ENCODE data around the gene GTPBP1. TPM values are rescaled to one million over a fixed set of nuclear protein-coding genes. Genes with fewer than 3 reads are reported as not detected.

GTPBP1 gene
- total RNA-seq, 1 donor from 2014 or later, result 49.8 TPM

- Histone ChIP-seq H2AFZ (ENCODE audit: low read depth, low read length) (no peak overlapping the region), H3K9ac (ENCODE audit: low read length) (no peak overlapping the region), H3K4me2 (ENCODE audit: low read length) (no peak overlapping the region), H3K9me3 (ENCODE audit: insufficient read depth, low read depth, low read length) (no peaks in the 10 kb centered on the region), H3K36me3 (ENCODE audit: insufficient read depth, low read length) (peaks cover 3% of the 10 kb centered on the region), H3K4me1 (ENCODE audit: insufficient read depth, low read length) (peaks cover 17% of the 10 kb centered on the region), H3K4me3 (ENCODE audit: insufficient read depth, low read depth, low read length) (no peak overlapping the region), H3K27ac (ENCODE audit: low read depth, low read length) (no peak overlapping the region), H3K79me2 (ENCODE audit: insufficient read depth, low read length) (peaks cover 56% of the 10 kb centered on the region), H3K27me3 (ENCODE audit: insufficient read depth, low read length) (no peaks in the 10 kb centered on the region), H4K20me1 (ENCODE audit: insufficient read depth, low read length) (peaks cover 73% of the 10 kb centered on the region)
- H3K27ac Mint-ChIP-seq (ENCODE audit: unreplicated experiment), result no peak overlapping the region
- no peak for FAIRE-seq
- H3K4me1 Mint-ChIP-seq (ENCODE audit: low read depth, unreplicated experiment), result peaks cover 42% of the 10 kb centered on the region
- H3K27me3 Mint-ChIP-seq (ENCODE audit: low read depth, unreplicated experiment), result no peaks in the 10 kb centered on the region
- DNase-seq (ENCODE audit: low read depth), result no peak
- TF ChIP-seq, protein P1, sequence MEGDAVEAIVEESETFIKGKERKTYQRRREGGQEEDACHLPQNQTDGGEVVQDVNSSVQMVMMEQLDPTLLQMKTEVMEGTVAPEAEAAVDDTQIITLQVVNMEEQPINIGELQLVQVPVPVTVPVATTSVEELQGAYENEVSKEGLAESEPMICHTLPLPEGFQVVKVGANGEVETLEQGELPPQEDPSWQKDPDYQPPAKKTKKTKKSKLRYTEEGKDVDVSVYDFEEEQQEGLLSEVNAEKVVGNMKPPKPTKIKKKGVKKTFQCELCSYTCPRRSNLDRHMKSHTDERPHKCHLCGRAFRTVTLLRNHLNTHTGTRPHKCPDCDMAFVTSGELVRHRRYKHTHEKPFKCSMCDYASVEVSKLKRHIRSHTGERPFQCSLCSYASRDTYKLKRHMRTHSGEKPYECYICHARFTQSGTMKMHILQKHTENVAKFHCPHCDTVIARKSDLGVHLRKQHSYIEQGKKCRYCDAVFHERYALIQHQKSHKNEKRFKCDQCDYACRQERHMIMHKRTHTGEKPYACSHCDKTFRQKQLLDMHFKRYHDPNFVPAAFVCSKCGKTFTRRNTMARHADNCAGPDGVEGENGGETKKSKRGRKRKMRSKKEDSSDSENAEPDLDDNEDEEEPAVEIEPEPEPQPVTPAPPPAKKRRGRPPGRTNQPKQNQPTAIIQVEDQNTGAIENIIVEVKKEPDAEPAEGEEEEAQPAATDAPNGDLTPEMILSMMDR (IDR thresholded peaks at IDR 0.05; ENCODE audit: insufficient read depth, low read depth, low read length), result no peak
- no peak for TF ChIP-seq EZH2 (IDR thresholded peaks at IDR 0.05; ENCODE audit: insufficient read depth, low read length)
- peak overlapping the region; percentile 50 for H3K4me3 Mint-ChIP-seq (ENCODE audit: unreplicated experiment)
- H3K9me3 Mint-ChIP-seq (ENCODE audit: unreplicated experiment), result no peaks in the 10 kb centered on the region
- H3K36me3 Mint-ChIP-seq (ENCODE audit: low read depth, unreplicated experiment), result peaks cover 43% of the 10 kb centered on the region
These were observed 11.1 kb downstream of the GTPBP1 start for GRCh38 chr22:38716826-38717225.

- peaks cover 39% of the 10 kb centered on the region for H3K4me1 Mint-ChIP-seq (ENCODE audit: low read depth, unreplicated experiment)
These were observed 11.5 kb downstream of the GTPBP1 start for GRCh38 chr22:38717244-38717643.

GRCh38 chr22:38718414-38718813 is 12.7 kb downstream of the GTPBP1 start:
- Mint-ChIP-seq H3K4me3 (ENCODE audit: unreplicated experiment) (peak overlapping the region; percentile 23), H3K36me3 (ENCODE audit: low read depth, unreplicated experiment) (peaks cover 37% of the 10 kb centered on the region), H3K27ac (ENCODE audit: unreplicated experiment) (peak overlapping the region; percentile 38), H3K9me3 (ENCODE audit: unreplicated experiment) (no peaks in the 10 kb centered on the region), H3K27me3 (ENCODE audit: low read depth, unreplicated experiment) (no peaks in the 10 kb centered on the region), H3K4me1 (ENCODE audit: low read depth, unreplicated experiment) (peaks cover 28% of the 10 kb centered on the region)
- H3K4me2 ChIP-seq (ENCODE audit: low read length), result peak overlapping the region; percentile 60
- H3K9ac ChIP-seq (ENCODE audit: low read length), result no peak overlapping the region
- peaks cover 18% of the 10 kb centered on the region for H3K36me3 ChIP-seq (ENCODE audit: insufficient read depth, low read length)
- no peak overlapping the region for H3K4me3 ChIP-seq (ENCODE audit: insufficient read depth, low read depth, low read length)
- H3K27me3 ChIP-seq (ENCODE audit: insufficient read depth, low read length), result no peaks in the 10 kb centered on the region
- peak; percentile 66 for DNase-seq (ENCODE audit: low read depth)
- H3K4me1 ChIP-seq (ENCODE audit: insufficient read depth, low read length), result peaks cover 17% of the 10 kb centered on the region
- TF ChIP-seq EZH2 (IDR thresholded peaks at IDR 0.05; ENCODE audit: insufficient read depth, low read length), result no peak
- TF ChIP-seq, protein P1 (IDR thresholded peaks at IDR 0.05; ENCODE audit: insufficient read depth, low read depth, low read length), result peak; percentile 50
- FAIRE-seq, result peak; percentile 37
- peaks cover 64% of the 10 kb centered on the region for H4K20me1 ChIP-seq (ENCODE audit: insufficient read depth, low read length)
- H2AFZ ChIP-seq (ENCODE audit: low read depth, low read length), result no peak overlapping the region
- H3K79me2 ChIP-seq (ENCODE audit: insufficient read depth, low read length), result peaks cover 40% of the 10 kb centered on the region
- peak overlapping the region; percentile 50 for H3K27ac ChIP-seq (ENCODE audit: low read depth, low read length)
- no peaks in the 10 kb centered on the region for H3K9me3 ChIP-seq (ENCODE audit: insufficient read depth, low read depth, low read length)

More at GRCh38 chr22:38717244-38717643, 11.5 kb downstream of the GTPBP1 start:
- Histone ChIP-seq H3K9me3 (ENCODE audit: insufficient read depth, low read depth, low read length) (no peaks in the 10 kb centered on the region), H3K27ac (ENCODE audit: low read depth, low read length) (no peak overlapping the region), H3K9ac (ENCODE audit: low read length) (no peak overlapping the region), H3K4me2 (ENCODE audit: low read length) (no peak overlapping the region), H3K79me2 (ENCODE audit: insufficient read depth, low read length) (peaks cover 52% of the 10 kb centered on the region), H3K36me3 (ENCODE audit: insufficient read depth, low read length) (peaks cover 6% of the 10 kb centered on the region), H4K20me1 (ENCODE audit: insufficient read depth, low read length) (peaks cover 69% of the 10 kb centered on the region), H3K4me1 (ENCODE audit: insufficient read depth, low read length) (peaks cover 17% of the 10 kb centered on the region), H3K27me3 (ENCODE audit: insufficient read depth, low read length) (no peaks in the 10 kb centered on the region), H3K4me3 (ENCODE audit: insufficient read depth, low read depth, low read length) (no peak overlapping the region), H2AFZ (ENCODE audit: low read depth, low read length) (no peak overlapping the region)
- TF ChIP-seq, protein P1 (IDR thresholded peaks at IDR 0.05; ENCODE audit: insufficient read depth, low read depth, low read length), result no peak
- no peak for TF ChIP-seq EZH2 (IDR thresholded peaks at IDR 0.05; ENCODE audit: insufficient read depth, low read length)
- no peaks in the 10 kb centered on the region for H3K27me3 Mint-ChIP-seq (ENCODE audit: low read depth, unreplicated experiment)
- DNase-seq (ENCODE audit: low read depth), result no peak
- no peak overlapping the region for H3K4me3 Mint-ChIP-seq (ENCODE audit: unreplicated experiment)
- no peaks in the 10 kb centered on the region for H3K9me3 Mint-ChIP-seq (ENCODE audit: unreplicated experiment)
- peaks cover 46% of the 10 kb centered on the region for H3K36me3 Mint-ChIP-seq (ENCODE audit: low read depth, unreplicated experiment)
- H3K27ac Mint-ChIP-seq (ENCODE audit: unreplicated experiment), result no peak overlapping the region
- FAIRE-seq, result no peak
